AG04450 (cell line): Measurements from ENCODE around the gene ZNF2. TPM values are rescaled to one million over a fixed set of nuclear protein-coding genes. Genes with fewer than 3 reads are reported as not detected.

Experiments
- CTCF ChIA-PET: fragments of 300-600, 350-600 bp; formaldehyde crosslinking; extraction: SDS; loops from one replicate; lab custom pipeline; 2022; ENCODE audit warnings: antibody characterized with exemption, inconsistent platforms; lab: Charles Lee
- POLR2A ChIA-PET: fragments of 350-600 bp; formaldehyde crosslinking; extraction: SDS; loops from one replicate; lab custom pipeline; 2021; ENCODE audit warnings: antibody characterized with exemption, inconsistent platforms; lab: Yijun Ruan, JAX
- DNase-seq: peaks from one replicate; pipeline ENCODE4 v3.0.0-alpha.2; 2011; ENCODE audit warnings: low read depth, low spot score
- H3K27ac ChIP-seq: one replicate; pipeline ENCODE4 v1.5.1; 2012; ENCODE audit warnings: low read depth, low read length, control low read depth
- H3K27me3 ChIP-seq: one replicate; pipeline ENCODE4 v1.6.0; 2012; ENCODE audit warnings: low read length; ENCODE audit not compliant: control insufficient read depth, insufficient read depth
- H3K4me3 ChIP-seq: 2 replicates; pipeline ENCODE4 v1.5.1; 2011; ENCODE audit warnings: mild to moderate bottlenecking, low read depth, low read length, control low read depth
- H3K9me3 ChIP-seq: 2 replicates; pipeline ENCODE4 v1.5.1; 2012; ENCODE audit warnings: low read length; ENCODE audit not compliant: control insufficient read depth, insufficient read depth
- CTCF ChIP-seq: IDR thresholded peaks from 2 replicates; pipeline ENCODE4 v1.5.1; 2011; ENCODE audit warnings: low read depth, low read length, control low read depth, inconsistent platforms
- polyA minus RNA-seq: library from RNA; depleted of rRNA, polyadenylated mRNA; stranded (reverse); fragments of >200 nt; gene quantifications from 2 replicates; pipeline ENCODE4 v1.2.3, GENCODE V29; 2011; rRNA and poly(A)+ RNA removed
- polyA plus RNA-seq: library from polyadenylated mRNA; depleted of rRNA; stranded (reverse); fragments of >200 nt; gene quantifications from 2 replicates; pipeline ENCODE4 v1.2.3, GENCODE V29; 2011; rRNA removed

ZNF2 gene
- polyA plus RNA-seq (4.1 and 4.8 TPM in 2 replicates), polyA minus RNA-seq (8.3 and 9.6 TPM in 2 replicates)

- POLR2A ChIA-PET = interaction anchor here (0.6 to 1.2 kb wide), 3 partner anchors 11 to 1235 kb away, joined by 3 to 9 read pairs (median 3); partner anchors contain the start of gene MRPS5
- CTCF ChIA-PET = interaction anchor here (1.6 to 1.8 kb wide), 3 partner anchors 11 to 180 kb away, joined by 6 read pairs; no protein-coding TSS in a partner anchor
- TF ChIP-seq CTCF = no peak
- Histone ChIP-seq H3K9me3 (no peaks in the 10 kb centered on the region), H3K27me3 (no peaks in the 10 kb centered on the region), H3K4me3 (peak within 1 kb of the TSS; percentile 99), H3K27ac (peak within 1 kb of the TSS; percentile 88)
- peak; percentile 94 for DNase-seq
Observed at GRCh38 chr2:95165371-95166064, at the start of gene ZNF2. Gene ZNF2 (plus strand): TSS chr2:95165809. CDS start chr2:95176227, 10,418 bp downstream.

- peak overlapping the region; percentile 77 for H3K27ac ChIP-seq
- no peak for DNase-seq
- POLR2A ChIA-PET = interaction anchor here (1.7 to 2.1 kb wide), 3 partner anchors 39 to 45 kb away, joined by 4 to 10 read pairs (median 9); partner anchors contain the start of genes ZNF2 and ZNF514
- peak overlapping the region; percentile 99 for H3K4me3 ChIP-seq
- CTCF ChIA-PET = interaction anchor here (0.6 to 1.3 kb wide), 4 partner anchors 30 to 135 kb away, joined by 3 to 4 read pairs (median 3); no protein-coding TSS in a partner anchor
- H3K9me3 ChIP-seq = no peaks in the 10 kb centered on the region
- TF ChIP-seq CTCF = no peak
- H3K27me3 ChIP-seq = no peaks in the 10 kb centered on the region
Observed at GRCh38 chr2:95121093-95121406, 44.6 kb upstream of the ZNF2 start.

GRCh38 chr2:95121407-95122196 lies 44.0 kb upstream of the ZNF2 start, which contains the start of gene MRPS5:
Gene MRPS5 (minus strand): TSS chr2:95121808. CDS start chr2:95121791, 17 bp downstream.
- CTCF ChIA-PET = interaction anchor here (0.6 to 1.2 kb wide), 6 partner anchors 20 to 136 kb away, joined by 3 to 4 read pairs (median 3); no protein-coding TSS in a partner anchor
- POLR2A ChIA-PET = interaction anchor here (0.6 to 2.1 kb wide), 5 partner anchors 13 to 45 kb away, joined by 3 to 10 read pairs (median 5); partner anchors contain the start of genes ZNF2 and ZNF514

GRCh38 chr2:95122197-95122551 lies 43.4 kb upstream of the ZNF2 start:
- CTCF ChIA-PET = interaction anchor here (0.8 to 1.2 kb wide), 3 partner anchors 43 to 136 kb away, joined by 3 to 4 read pairs (median 4); no protein-coding TSS in a partner anchor
- Histone ChIP-seq H3K4me3 (peak overlapping the region; percentile 99), H3K9me3 (no peaks in the 10 kb centered on the region), H3K27ac (no peak overlapping the region), H3K27me3 (no peaks in the 10 kb centered on the region)
- DNase-seq = no peak
- no peak for TF ChIP-seq CTCF
- POLR2A ChIA-PET = interaction anchor here (0.6 to 2.1 kb wide), 5 partner anchors 12 to 44 kb away, joined by 3 to 10 read pairs (median 5); partner anchors contain the start of genes ZNF2 and ZNF514

More at GRCh38 chr2:95121407-95122196, 44.0 kb upstream of the ZNF2 start, which contains the start of gene MRPS5:
- no peaks in the 10 kb centered on the region for H3K9me3 ChIP-seq
- DNase-seq = peak; percentile 3
- H3K4me3 ChIP-seq = peak within 1 kb of the TSS; percentile 99
- H3K27ac ChIP-seq = peak within 1 kb of the TSS; percentile 77
- TF ChIP-seq CTCF = 0 out of 2 replicates have a peak, but pooled peaks have one; percentile 10
- H3K27me3 ChIP-seq = no peaks in the 10 kb centered on the region
